ENCODE results near the gene ALDH1A2.

Gene ALDH1A2

DNA sequence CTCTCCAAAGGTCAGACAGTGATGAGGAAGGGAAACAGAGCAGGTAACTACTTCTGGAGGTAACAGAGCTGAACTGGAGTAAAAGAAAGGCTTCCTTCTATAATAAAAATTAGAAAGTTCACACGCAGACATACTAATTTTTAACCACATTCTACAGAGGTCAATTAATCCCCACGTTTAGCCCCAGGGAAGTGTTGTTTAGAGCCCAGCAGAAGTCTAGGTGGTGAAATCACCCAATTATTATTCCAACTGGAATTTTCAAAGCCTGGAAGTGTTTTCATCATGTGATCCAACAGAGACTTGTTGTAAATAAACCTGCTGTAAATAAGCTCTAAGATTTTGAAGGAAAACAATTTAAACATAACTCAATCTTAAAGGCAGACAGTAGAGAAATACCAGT is 6.8 kb downstream of the ALDH1A2 start:
- DNase-seq (ENCODE audit: extremely low spot score), result no peak
- ChIA-PET CTCF (no interaction called here), POLR2A (no interaction called here)
- TF ChIP-seq L3MBTL2 (conservative IDR thresholded peaks at IDR 0.05) (no peak), SUZ12 (IDR thresholded peaks at IDR 0.05) (no peak), SP1 (IDR thresholded peaks at IDR 0.05) (no peak), BHLHE40 (IDR thresholded peaks at IDR 0.05; ENCODE audit: borderline replicate concordance) (no peak)
- TF ChIP-seq, protein P1, sequence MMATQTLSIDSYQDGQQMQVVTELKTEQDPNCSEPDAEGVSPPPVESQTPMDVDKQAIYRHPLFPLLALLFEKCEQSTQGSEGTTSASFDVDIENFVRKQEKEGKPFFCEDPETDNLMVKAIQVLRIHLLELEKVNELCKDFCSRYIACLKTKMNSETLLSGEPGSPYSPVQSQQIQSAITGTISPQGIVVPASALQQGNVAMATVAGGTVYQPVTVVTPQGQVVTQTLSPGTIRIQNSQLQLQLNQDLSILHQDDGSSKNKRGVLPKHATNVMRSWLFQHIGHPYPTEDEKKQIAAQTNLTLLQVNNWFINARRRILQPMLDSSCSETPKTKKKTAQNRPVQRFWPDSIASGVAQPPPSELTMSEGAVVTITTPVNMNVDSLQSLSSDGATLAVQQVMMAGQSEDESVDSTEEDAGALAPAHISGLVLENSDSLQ (IDR thresholded peaks at IDR 0.05), result no peak

DNA sequence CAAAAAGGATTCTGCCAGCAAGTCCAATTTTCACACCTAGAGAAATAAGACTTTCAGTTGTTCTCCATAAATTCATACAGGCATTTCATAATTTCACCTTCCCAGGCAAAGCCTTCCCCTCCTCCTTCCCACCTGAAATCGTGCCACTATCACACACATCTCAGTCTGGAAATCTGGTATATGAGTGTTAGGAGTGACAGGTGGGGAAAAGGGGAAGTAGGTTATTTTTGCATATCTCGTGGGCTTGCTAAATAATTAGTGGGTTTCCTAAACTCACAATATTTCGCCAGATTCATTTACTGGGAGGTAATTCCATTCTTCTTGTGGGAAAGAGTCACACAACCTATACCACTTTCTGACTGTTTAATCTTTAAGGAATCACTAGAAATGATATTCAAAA is 7.4 kb downstream of the ALDH1A2 start:
- ChIA-PET CTCF (no interaction called here), POLR2A (no interaction called here)
- no peak for DNase-seq (ENCODE audit: extremely low spot score)
- TF ChIP-seq SUZ12 (IDR thresholded peaks at IDR 0.05) (no peak), FOXA1 (IDR thresholded peaks at IDR 0.05) (no peak), SP1 (IDR thresholded peaks at IDR 0.05) (no peak), TARDBP (IDR thresholded peaks at IDR 0.05) (no peak), HDGF (IDR thresholded peaks at IDR 0.05; ENCODE audit: borderline replicate concordance) (no peak), BHLHE40 (IDR thresholded peaks at IDR 0.05; ENCODE audit: borderline replicate concordance) (no peak), ARNT (IDR thresholded peaks at IDR 0.05) (no peak), ELF4 (IDR thresholded peaks at IDR 0.05) (no peak), FOXM1 (IDR thresholded peaks at IDR 0.05; ENCODE audit: borderline replicate concordance) (no peak)

DNA sequence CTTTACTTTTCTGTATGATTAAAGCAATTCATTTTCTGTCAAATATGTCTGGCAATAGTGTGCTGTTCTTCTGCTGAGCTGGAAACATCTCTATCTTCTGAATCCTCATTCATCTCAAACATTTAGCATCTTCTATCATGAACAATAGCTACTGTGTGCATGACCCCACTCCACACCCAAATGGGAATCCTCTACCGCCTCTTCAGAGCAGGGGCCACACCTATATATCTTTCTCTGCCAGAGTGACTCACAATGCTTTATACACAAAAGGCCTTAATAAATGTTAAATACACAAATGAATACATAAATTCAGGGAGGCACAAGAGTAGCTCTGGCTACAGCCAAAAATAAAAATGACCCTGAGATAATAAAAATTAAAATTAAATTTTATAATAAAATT is 8.0 kb downstream of the ALDH1A2 start:
- CTCF ChIA-PET, result no interaction called here
- TF ChIP-seq BHLHE40 (IDR thresholded peaks at IDR 0.05; ENCODE audit: borderline replicate concordance) (no peak), HDGF (IDR thresholded peaks at IDR 0.05; ENCODE audit: borderline replicate concordance) (no peak), L3MBTL2 (conservative IDR thresholded peaks at IDR 0.05) (no peak), SP1 (IDR thresholded peaks at IDR 0.05) (no peak), ZNF384 (IDR thresholded peaks at IDR 0.05) (no peak), SUZ12 (IDR thresholded peaks at IDR 0.05) (no peak), NFRKB (IDR thresholded peaks at IDR 0.05) (no peak), TARDBP (IDR thresholded peaks at IDR 0.05) (no peak), ARNT (IDR thresholded peaks at IDR 0.05) (no peak), FOXA1 (IDR thresholded peaks at IDR 0.05) (no peak), FOXM1 (IDR thresholded peaks at IDR 0.05; ENCODE audit: borderline replicate concordance) (no peak), LEF1 (IDR thresholded peaks at IDR 0.05; ENCODE audit: borderline replicate concordance) (no peak), ELF4 (IDR thresholded peaks at IDR 0.05) (no peak), FOXK2 (IDR thresholded peaks at IDR 0.05) (no peak), CTBP1 (IDR thresholded peaks at IDR 0.05; ENCODE audit: borderline replicate concordance) (no peak)
- TF ChIP-seq, protein P1 (IDR thresholded peaks at IDR 0.05), result no peak
- DNase-seq (ENCODE audit: extremely low spot score), result no peak
- POLR2A ChIA-PET, result no interaction called here

DNA sequence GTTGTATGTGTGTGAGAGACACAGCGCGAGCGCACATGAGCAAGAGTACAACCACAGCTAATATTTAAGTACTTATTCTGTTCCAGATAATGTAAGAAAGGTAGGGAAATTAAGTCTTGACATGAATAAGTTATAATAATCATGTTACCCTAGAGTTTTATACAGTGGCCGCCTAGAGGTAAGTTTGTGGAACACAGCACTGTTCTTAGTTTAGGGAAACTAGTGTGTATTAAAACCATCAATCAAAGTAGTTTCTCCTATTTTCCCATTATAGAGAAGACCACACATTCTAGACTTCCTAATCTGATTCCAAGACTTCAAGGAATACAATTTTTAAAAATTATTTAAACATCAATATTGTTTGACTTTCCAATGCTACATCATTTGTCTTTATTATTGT is 9.5 kb downstream of the ALDH1A2 start:
- ChIA-PET CTCF (no interaction called here), POLR2A (no interaction called here)

DNA sequence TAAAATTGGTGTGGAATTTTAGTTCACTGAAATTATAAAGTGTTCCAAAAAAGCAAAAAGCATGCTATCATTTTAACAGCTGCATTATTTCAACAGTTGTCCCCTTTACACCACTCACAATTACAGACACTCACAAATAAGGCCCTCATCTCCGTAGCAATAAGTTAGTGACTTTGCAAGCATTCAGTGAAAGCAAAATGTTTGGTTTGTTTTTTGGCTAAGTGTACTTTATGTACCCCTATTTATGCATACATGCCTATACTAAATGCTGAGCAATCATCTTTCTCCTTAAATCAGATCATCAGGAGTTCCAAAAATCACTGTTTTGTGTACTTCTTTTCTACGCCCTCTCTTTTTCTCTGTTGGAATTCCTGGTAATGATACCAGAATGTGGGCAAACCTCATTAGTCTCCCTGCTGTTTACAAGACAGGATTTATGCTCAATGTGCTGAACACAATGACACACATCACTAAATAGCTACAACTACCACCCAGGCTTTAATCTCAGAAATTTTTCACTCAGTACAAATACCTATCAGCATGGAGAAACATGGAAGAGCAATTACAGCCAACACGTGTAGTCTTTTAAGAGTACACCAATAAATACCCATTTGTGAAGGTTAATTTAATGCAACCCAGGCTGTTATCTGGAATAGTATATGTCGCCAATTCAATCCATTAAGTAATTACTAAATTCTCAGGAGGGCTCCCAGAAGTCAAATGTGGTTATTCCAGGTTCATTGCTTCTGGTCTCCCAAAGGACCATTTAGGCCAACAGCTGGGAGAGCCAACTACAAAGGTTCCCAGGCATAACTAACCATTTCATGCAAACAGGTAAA is 12.0 kb downstream of the ALDH1A2 start:
- DNase-seq (ENCODE audit: extremely low spot score), result peak; percentile 11
- ChIA-PET POLR2A (no interaction called here), CTCF (no interaction called here)
- TF ChIP-seq FOXA1 (IDR thresholded peaks at IDR 0.05) (no peak), ZNF384 (IDR thresholded peaks at IDR 0.05) (no peak), L3MBTL2 (conservative IDR thresholded peaks at IDR 0.05) (no peak), TARDBP (IDR thresholded peaks at IDR 0.05) (no peak), HDGF (IDR thresholded peaks at IDR 0.05; ENCODE audit: borderline replicate concordance) (no peak), ELF4 (IDR thresholded peaks at IDR 0.05) (no peak), CTBP1 (IDR thresholded peaks at IDR 0.05; ENCODE audit: borderline replicate concordance) (no peak; the same call in 1 of the 2 replicates)
- TF ChIP-seq, protein P1 (IDR thresholded peaks at IDR 0.05), result peak; percentile 75

More for the DNA sequence above, 9.5 kb downstream of the ALDH1A2 start:
- no peak for TF ChIP-seq CTBP1 (IDR thresholded peaks at IDR 0.05; ENCODE audit: borderline replicate concordance)
- no peak for TF ChIP-seq HDGF (IDR thresholded peaks at IDR 0.05; ENCODE audit: borderline replicate concordance)
- TF ChIP-seq SUZ12 (IDR thresholded peaks at IDR 0.05), result no peak
- TF ChIP-seq, protein P1 (IDR thresholded peaks at IDR 0.05), result peak; percentile 69
- no peak for TF ChIP-seq FOXA1 (IDR thresholded peaks at IDR 0.05)
- no peak for TF ChIP-seq L3MBTL2 (conservative IDR thresholded peaks at IDR 0.05)
- DNase-seq (ENCODE audit: extremely low spot score), result no peak

DNA sequence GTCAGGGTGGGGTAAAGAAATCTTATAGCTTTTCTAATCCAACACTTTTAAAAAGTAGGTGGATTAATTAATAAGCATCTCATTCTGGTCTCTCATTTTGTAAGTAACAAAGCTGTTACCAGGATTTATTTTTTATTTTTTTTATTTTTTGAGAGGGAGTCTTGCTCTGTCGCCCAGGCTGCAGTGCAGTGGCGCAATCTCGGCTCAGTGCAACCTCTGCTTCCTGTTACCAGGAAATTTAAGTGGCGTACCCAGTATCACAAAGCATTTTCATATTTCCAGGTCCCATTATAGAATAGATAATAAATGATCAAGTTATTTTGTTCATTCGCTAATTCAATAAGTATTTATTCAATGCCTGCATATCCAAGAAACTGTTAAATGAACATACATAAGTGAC is 13.2 kb downstream of the ALDH1A2 start:
- POLR2A ChIA-PET, result no interaction called here
- CTCF ChIA-PET, result interaction anchor here (1.2 kb wide), 1 partner anchor 9 kb away, joined by 3 read pairs; no protein-coding TSS in a partner anchor
- no peak for DNase-seq (ENCODE audit: extremely low spot score)
- TF ChIP-seq FOXM1 (IDR thresholded peaks at IDR 0.05; ENCODE audit: borderline replicate concordance), result no peak
- TF ChIP-seq HDGF (IDR thresholded peaks at IDR 0.05; ENCODE audit: borderline replicate concordance), result no peak
